LoVo (cell line): ENCODE results near the gene C9orf50.
"Not testable (repeated sequence)": the region's sequence is repeated elsewhere in the genome, so short reads cannot be mapped to it uniquely, and the experiment has no call there.

ENCODE experiments used
- DNase-seq: peaks from one replicate; pipeline ENCODE4 v3.0.0-alpha.2; 2016; ENCODE audit warnings: low spot score

The C9orf50 gene

GRCh38 chr9:129610473-129611306 is 10.2 kb downstream of the C9orf50 start:
- DNase-seq = peak; percentile 70

- DNase-seq = no peak
Measured at GRCh38 chr9:129610213-129610472, 10.8 kb downstream of the C9orf50 start.

GRCh38 chr9:129609486-129610212 is 11.3 kb downstream of the C9orf50 start:
- no peak for DNase-seq

GRCh38 chr9:129608561-129609481 is 12.1 kb downstream of the C9orf50 start:
- no peak for DNase-seq

GRCh38 chr9:129607027-129607387 is 13.9 kb downstream of the C9orf50 start:
- no peak for DNase-seq

DNA sequence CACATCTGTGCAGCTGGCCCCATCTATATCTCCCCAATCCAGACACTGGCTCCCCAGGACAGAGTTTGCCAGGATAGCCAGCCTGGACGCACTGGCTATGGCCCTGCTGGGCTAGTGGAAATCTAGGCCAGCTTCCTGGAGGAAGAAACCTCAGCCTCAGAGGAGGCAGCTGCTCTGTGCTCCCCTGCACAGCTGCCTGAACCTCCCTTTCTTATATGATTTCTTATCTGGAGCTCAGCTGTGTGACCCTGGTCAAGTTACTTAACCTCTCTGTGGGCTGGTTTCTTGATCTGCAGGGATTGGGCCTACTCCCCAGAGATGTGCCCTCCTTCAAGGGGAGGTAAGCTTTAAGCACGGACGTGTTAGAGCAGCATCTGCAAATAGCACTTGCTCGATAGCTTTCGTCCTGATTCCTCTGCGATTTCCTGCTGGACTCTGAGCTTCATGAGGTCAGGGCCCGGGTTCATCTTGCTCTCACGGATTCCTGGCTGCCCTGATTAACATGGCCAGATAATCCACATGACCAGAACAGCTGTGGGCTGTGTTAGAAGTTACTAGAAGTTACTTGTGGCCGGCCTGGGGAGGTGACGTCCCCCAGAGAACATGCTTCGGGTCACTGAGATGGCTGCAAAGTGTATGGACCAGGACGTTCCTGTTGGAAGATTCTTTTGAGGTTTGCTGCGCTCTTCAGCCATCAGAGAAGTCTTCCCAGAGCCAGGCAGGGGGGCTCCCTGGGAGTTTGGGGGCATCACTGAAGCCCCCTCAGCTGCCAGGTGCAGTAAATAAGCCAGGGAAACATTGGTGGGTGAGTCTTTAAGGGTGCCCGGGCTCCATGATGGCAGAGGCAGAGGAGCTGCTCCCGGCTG is 14.5 kb downstream of the C9orf50 start:
- DNase-seq = no peak

- DNase-seq = no peak
Measured at GRCh38 chr9:129604766-129605163, 16.1 kb downstream of the C9orf50 start.

GRCh38 chr9:129604056-129604765 is 16.7 kb downstream of the C9orf50 start:
- no peak for DNase-seq

- no peak for DNase-seq
Measured at GRCh38 chr9:129602598-129603415, 18.1 kb downstream of the C9orf50 start.

DNA sequence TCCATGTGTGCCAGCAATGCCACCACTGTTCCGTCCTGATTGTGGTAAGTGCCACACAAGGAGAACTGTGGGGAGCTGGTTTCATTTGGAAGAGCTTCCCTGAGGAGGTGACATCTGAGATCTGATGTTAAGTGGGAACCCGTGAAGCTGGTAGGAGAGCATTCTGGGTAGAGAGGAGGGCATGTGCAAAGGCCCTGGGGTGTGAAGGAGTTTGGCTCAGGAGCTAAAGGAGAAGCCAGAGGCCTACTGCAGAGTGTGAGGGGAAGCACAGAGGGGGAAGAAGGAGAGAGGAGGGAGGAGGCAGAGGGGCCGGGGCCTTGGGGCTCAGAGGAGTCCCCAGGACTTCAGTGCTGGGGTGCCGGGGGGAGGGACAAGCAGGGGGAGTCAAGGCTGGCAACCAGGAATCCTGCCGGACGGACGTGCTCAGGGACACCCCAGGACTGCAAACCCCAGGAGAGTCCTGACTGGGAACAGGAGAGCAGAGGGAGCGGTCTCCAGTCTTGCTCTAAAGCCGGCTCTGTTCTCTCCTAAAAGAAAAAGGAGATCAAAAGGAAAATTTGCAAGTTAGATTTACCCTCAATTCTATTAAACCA is 19.7 kb downstream of the C9orf50 start:
- no peak for DNase-seq

- DNase-seq = no peak
Measured at GRCh38 chr9:129598089-129598596, 22.8 kb downstream of the C9orf50 start.

DNA sequence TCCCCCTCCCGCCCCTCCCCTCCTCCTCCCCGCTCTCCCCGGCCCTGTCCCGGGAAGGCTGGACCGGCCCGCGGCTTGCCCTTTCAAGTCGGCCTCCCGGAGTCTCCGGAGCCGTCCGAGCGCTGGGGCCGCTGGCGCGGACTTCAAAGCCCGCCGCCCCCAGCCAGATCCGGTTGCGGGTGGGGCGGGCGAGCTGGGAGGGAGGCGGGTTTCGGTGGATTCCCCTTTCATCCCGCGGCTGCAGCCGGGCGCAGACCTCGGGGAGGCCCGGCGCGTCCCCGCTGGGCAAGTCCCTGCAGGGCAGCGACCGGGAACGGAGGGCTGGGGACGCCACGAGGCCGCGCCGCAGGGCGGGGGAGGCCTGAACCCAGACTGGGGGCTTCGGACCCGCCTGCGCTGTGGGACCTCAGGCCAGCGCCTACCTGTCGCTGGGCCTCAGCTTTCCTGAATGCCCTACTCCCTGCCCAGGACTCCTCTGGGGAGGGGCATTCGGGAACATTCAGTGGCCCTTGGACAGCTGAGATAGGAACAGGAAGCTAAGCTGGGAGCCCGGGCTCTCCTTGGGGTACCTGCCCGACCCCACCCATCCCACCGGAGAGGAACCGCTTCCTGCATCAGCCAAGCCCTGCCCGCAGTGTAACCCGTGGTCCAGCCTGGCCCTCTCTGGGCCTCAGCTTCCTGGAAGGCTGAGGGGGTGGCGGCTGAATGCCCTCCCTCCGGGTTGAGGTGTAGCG is 23.4 kb downstream of the C9orf50 start:
- DNase-seq = peak; percentile 51

GRCh38 chr9:129596541-129597331 is 24.2 kb downstream of the C9orf50 start:
- DNase-seq = no peak

GRCh38 chr9:129595903-129596540 is 24.9 kb downstream of the C9orf50 start:
- no peak for DNase-seq

- DNase-seq = no peak
Measured at GRCh38 chr9:129595311-129595741, 25.6 kb downstream of the C9orf50 start.

DNA sequence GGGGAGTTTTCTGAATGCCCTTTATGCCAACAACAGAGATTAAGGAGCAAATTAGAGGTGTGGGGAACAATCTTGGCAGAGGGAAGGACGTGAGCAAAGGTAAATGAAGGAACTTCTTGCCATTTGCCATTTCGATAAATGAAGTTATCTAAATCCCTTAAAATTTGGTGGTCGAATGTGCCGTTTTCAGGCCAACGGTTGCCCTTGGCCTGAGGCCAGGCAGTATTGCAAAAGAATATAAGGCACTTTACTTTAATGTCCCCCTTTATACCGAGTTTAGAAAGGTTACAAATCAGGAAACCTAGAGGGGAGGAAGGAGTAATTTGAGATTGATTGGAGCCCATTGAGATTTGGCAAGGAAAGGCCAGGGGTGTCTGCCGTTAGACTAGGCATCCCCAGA is 26.3 kb downstream of the C9orf50 start:
- no peak for DNase-seq

- not testable (repeated sequence) for DNase-seq
Measured at GRCh38 chr9:129592790-129593189, 28.1 kb downstream of the C9orf50 start.
